DOHH2 (cell line): ENCODE measurements around the gene FGD6.

ENCODE experiments used
- CTCF ChIP-seq: fragments of 200-600 bp; sonication (generic); IDR thresholded peaks from one replicate; pipeline ENCODE4 v1.5.1; 2014; ENCODE audit warnings: antibody characterized with exemption, mild to moderate bottlenecking, low read depth, low read length; ENCODE audit not compliant: poor library complexity, severe bottlenecking
- EZH2phosphoT487 ChIP-seq: fragments of 200-600 bp; sonication (generic); IDR thresholded peaks from 2 replicates; pipeline ENCODE4 v1.6.1; 2017; ENCODE audit warnings: borderline replicate concordance, mild to moderate bottlenecking, antibody characterized with exemption, low read length, moderate library complexity, mixed read lengths

- TF ChIP-seq CTCF, result no peak
- TF ChIP-seq EZH2phosphoT487, result no peak
Observed at GRCh38 chr12:95262808-95263207, 45.5 kb upstream of the FGD6 start.
